ENCODE results near the gene CAMTA2. TPM values are rescaled to one million over a fixed set of nuclear protein-coding genes. Genes with fewer than 3 reads are reported as not detected.

The CAMTA2 gene
- total and polyA plus RNA-seq, 2 experiments from 2014 or later = 4.4 to 8.7 TPM

DNA sequence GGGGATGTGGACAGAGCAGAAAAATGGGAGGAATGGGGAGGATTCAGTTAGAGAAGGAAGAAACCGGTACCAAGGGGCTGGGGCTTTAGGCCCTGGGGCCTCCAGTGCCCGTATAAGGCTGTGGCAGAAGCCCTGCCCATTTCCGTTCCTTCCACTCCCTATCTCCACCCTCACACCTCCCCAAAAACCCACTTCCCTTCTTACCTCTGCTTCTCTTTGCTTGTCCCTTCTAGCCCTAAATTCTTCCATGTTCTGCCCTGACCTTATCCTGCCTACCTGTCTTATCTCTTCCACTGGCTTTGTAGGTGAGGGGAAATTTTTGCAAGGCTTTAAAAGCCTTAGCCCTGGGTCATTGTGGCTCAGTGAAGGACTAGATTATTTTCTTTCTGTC is 43.3 kb downstream of the CAMTA2 start:
- Mint-ChIP-seq H3K9me3 (no peaks in the 10 kb centered on the region; the same call in 2 of the 3 replicates), H3K27me3 (ENCODE audit: insufficient read depth, low read depth, poor library complexity) (peaks cover 36% of the 10 kb centered on the region), H3K27ac (peak overlapping the region; percentile 92), H3K36me3 (ENCODE audit: low read depth) (peaks cover 76% of the 10 kb centered on the region), H3K4me1 (peaks cover 39% of the 10 kb centered on the region), H3K4me3 (peak overlapping the region; percentile 35; the same call in 1 of the 3 replicates)
- Histone ChIP-seq H3F3A (replicated peaks; ENCODE audit: low read depth) (peaks cover 61% of the 10 kb centered on the region), H4K20me1 (replicated peaks; ENCODE audit: insufficient read depth) (peaks cover 34% of the 10 kb centered on the region), H3K9me2 (ENCODE audit: insufficient read depth) (no peaks in the 10 kb centered on the region), H3K79me2 (replicated peaks; ENCODE audit: insufficient read depth) (peaks cover 59% of the 10 kb centered on the region), H3K27ac (ENCODE audit: low read depth) (peak overlapping the region; percentile 100), H3K4me2 (no peak overlapping the region), H3K36me3 (ENCODE audit: insufficient read depth) (peaks cover 21% of the 10 kb centered on the region), H3K4me1 (ENCODE audit: insufficient read depth) (peaks cover 34% of the 10 kb centered on the region), H3K27me3 (ENCODE audit: insufficient read depth) (no peaks in the 10 kb centered on the region), H2AFZ (no peak overlapping the region), H3K4me3 (no peak overlapping the region)
- ATAC-seq (no peak), DNase-seq (ENCODE audit: low spot score) (peak; percentile 32)
- no peak for TF ChIP-seq ZNF331 (CRISPR knock-in tag; IDR thresholded peaks at IDR 0.05; ENCODE audit: low read depth)
- no peak for TF ChIP-seq STAT1 (IDR thresholded peaks at IDR 0.05; ENCODE audit: unreplicated experiment)
- no peak for TF ChIP-seq EZH2phosphoT487 (IDR thresholded peaks at IDR 0.05; ENCODE audit: unreplicated experiment)
- TF ChIP-seq, protein P1, sequence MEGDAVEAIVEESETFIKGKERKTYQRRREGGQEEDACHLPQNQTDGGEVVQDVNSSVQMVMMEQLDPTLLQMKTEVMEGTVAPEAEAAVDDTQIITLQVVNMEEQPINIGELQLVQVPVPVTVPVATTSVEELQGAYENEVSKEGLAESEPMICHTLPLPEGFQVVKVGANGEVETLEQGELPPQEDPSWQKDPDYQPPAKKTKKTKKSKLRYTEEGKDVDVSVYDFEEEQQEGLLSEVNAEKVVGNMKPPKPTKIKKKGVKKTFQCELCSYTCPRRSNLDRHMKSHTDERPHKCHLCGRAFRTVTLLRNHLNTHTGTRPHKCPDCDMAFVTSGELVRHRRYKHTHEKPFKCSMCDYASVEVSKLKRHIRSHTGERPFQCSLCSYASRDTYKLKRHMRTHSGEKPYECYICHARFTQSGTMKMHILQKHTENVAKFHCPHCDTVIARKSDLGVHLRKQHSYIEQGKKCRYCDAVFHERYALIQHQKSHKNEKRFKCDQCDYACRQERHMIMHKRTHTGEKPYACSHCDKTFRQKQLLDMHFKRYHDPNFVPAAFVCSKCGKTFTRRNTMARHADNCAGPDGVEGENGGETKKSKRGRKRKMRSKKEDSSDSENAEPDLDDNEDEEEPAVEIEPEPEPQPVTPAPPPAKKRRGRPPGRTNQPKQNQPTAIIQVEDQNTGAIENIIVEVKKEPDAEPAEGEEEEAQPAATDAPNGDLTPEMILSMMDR (conservative IDR thresholded peaks at IDR 0.05; ENCODE audit: low read depth in 2 of 2) = no peak
- TF ChIP-seq REST (IDR thresholded peaks at IDR 0.05; ENCODE audit: unreplicated experiment) = no peak
- TF ChIP-seq, protein P2, sequence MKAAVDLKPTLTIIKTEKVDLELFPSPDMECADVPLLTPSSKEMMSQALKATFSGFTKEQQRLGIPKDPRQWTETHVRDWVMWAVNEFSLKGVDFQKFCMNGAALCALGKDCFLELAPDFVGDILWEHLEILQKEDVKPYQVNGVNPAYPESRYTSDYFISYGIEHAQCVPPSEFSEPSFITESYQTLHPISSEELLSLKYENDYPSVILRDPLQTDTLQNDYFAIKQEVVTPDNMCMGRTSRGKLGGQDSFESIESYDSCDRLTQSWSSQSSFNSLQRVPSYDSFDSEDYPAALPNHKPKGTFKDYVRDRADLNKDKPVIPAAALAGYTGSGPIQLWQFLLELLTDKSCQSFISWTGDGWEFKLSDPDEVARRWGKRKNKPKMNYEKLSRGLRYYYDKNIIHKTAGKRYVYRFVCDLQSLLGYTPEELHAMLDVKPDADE (IDR thresholded peaks at IDR 0.05) = no peak
- no peak for TF ChIP-seq POLR2AphosphoS5 (IDR thresholded peaks at IDR 0.05; ENCODE audit: low read depth)
- no peak for TF ChIP-seq ZNF462 (CRISPR knock-in tag; IDR thresholded peaks at IDR 0.05)
- no peak for TF ChIP-seq EZH2 (IDR thresholded peaks at IDR 0.05; ENCODE audit: low read depth, unreplicated experiment)
- no peak for TF ChIP-seq JUNB (IDR thresholded peaks at IDR 0.05; ENCODE audit: unreplicated experiment)

All from GM23338 (cell line).